Urinary bladder (tissue), 4 donors: Measurements from ENCODE around the gene NDST1. TPM values are rescaled to one million over a fixed set of nuclear protein-coding genes. Genes with fewer than 3 reads are reported as not detected.

Source experiments
- DNase-seq: peaks from one replicate; pipeline ENCODE4 v3.0.0-alpha.2; 2015; ENCODE audit errors: extremely low spot score
- H3K27ac ChIP-seq: one replicate; pipeline ENCODE4 v1.5.1; 2013; ENCODE audit warnings: low read depth, mild to moderate bottlenecking, moderate library complexity
- H3K36me3 ChIP-seq: one replicate; pipeline ENCODE4 v1.6.1; 2013; ENCODE audit warnings: mild to moderate bottlenecking, moderate library complexity; ENCODE audit not compliant: insufficient read depth
- H3K4me1 ChIP-seq: one replicate; pipeline ENCODE4 v1.6.1; 2013; ENCODE audit warnings: mild to moderate bottlenecking, moderate library complexity; ENCODE audit not compliant: insufficient read depth
- H3K4me3 ChIP-seq: one replicate; pipeline ENCODE4 v1.5.1; 2013; ENCODE audit warnings: low read depth, low read length
- WGBS: extraction: QIAGEN DNeasy Blood & Tissue Kit; methylation state at CpG from one replicate; pipeline ENCODE4 v1.1.7; 2013; 5-methylcytosine and 5-hydroxymethylcytosine counted together
- polyA plus RNA-seq: library from polyadenylated mRNA; stranded (reverse); fragments of 200-250 nt; gene quantifications from one replicate; pipeline ENCODE4 v1.2.3, GENCODE V29; 2013
- total RNA-seq: library from RNA; depleted of rRNA; stranded (reverse); fragments of >200 nt; gene quantifications from one replicate; pipeline ENCODE4 v1.2.3, GENCODE V29; 2014
- donor health status: healthy with polysubstance abuse.
- donor health status: healthy.

Gene NDST1
- total and polyA plus RNA-seq, 2 donors, result 27.1 to 37.5 TPM

DNA sequence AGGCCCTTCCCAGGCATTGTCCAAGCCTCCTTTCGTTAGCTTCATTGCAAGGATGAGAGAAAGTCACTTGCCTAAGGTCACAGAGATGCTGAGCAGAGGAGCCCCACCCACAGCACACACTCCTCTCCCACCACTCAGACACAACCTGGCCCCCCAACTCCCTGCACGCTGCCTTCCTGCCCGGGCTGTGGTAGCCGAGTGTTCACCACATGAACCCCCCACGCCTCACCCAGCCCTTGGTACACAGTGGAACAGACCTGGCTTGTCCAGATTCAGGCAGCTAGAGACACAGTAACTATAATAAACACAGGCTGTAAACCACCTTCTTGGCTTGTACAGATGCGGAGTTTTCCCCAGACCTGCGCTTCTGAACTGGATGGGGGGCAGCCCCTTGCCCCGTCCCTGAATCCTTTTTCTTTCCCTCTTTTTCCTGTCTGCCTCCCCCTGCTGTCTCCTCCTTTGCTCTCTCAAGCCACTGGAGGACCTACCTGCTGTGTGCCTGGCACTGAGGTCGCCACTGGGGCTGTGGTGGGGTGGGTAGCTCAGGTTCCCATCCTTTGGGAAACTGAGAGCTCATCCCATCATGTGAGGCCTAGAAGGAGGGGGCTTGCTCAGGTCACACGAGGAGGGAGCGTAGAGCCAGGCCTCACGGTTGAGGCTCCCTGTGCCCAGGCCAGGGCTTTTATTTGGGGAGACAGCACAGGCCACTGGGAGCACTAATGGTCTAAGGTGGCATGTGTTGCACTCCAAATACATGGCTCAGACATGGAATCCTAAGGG lies 76.8 kb downstream of the NDST1 start:
- no peaks in the 10 kb centered on the region for H3K36me3 ChIP-seq
- no peaks in the 10 kb centered on the region for H3K4me1 ChIP-seq
- DNase-seq, result no peak
- WGBS, result 88% methylated on average over 12 of the region's 12 CpGs
- no peak overlapping the region for H3K27ac ChIP-seq
- no peak overlapping the region for H3K4me3 ChIP-seq

DNA sequence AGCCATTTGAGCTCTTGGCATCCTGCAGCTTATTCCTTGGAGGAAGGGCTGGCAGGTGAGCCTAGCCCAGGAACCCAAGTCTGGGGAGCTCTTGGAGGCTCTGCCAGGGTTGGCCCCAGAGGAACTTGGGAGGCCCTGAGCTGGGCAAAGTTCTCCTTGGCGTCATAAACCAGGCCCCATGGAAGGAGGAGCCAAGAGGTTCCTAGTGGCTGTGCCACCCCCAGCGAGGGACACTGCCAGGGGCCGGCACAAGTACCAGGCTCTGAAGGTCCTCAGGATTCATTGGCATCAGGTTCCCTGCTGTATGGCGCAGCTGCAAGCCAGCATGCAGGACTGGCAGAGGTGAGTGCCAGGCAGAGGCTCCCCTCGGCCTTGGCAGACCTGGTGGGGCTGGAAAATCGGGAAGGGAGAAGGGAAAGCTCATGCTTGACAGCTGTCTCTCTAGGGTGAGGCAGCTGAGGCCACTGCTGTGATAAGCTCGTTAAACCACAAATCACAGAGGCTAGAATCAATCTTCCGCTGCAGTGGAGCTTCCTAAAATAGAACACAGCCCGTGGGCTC lies 77.9 kb downstream of the NDST1 start:
- H3K4me1 ChIP-seq, result no peaks in the 10 kb centered on the region
- DNase-seq, result no peak
- no peak overlapping the region for H3K27ac ChIP-seq
- 82% methylated on average over 9 of the region's 9 CpGs for WGBS
- no peak overlapping the region for H3K4me3 ChIP-seq
- H3K36me3 ChIP-seq, result no peaks in the 10 kb centered on the region

DNA sequence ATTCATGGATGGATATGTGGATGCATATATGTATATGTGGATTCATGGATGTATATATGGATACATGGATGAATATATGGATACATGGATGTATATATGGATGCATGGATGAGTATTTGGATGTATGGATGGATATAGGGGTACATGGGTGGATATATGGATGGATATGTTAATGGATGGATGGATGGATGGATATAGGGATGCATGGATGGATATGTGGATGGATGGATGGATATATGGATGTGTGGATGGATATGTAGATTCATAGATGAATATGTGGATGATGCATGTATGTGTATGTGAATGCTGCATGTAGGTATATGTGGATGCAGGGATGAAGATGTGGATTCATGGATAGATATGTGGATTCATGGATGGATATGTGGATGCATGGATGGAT lies 79.1 kb downstream of the NDST1 start:
- Histone ChIP-seq H3K4me3 (no peak overlapping the region), H3K36me3 (no peaks in the 10 kb centered on the region), H3K27ac (no peak overlapping the region), H3K4me1 (no peaks in the 10 kb centered on the region)
- DNase-seq, result no peak

DNA sequence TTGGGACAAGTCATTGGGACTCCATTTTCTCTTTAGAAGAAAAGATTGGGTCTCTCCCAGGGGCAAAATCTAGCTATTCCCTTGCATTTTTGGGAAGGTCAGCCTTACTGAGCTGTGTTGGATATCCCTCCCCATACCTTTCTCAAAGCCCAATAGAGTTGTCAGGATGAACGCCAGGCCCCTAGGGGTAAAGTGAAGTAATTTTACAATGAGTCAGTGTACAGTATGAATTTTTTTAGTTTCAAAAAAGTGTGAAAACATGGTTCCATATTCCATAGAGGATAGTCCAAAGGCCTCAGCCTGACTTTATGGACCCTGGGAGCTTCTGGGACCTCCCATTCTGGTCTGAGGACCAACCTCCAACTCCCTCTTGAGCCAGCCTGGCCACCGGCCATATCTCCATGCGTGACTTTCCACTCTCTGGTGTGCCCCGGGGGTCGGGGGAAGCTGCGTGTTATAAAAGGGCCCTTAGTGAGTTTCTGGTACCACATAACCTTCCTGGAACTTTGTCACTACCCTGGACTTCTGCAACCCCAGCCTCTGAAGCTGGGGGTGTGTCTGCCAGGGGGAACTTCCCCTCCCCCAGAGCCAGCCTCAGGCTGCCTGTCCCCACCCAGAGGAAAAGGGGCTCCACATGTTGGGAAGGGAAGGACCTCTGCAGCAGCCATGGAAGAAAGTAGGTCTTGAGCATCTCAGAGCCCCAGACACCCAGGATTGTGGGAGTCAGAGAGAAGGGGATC lies 80.1 kb downstream of the NDST1 start:
- WGBS, result 56% methylated on average over 6 of the region's 6 CpGs
- Histone ChIP-seq H3K4me3 (no peak overlapping the region), H3K4me1 (no peaks in the 10 kb centered on the region), H3K27ac (no peak overlapping the region), H3K36me3 (no peaks in the 10 kb centered on the region)
- no peak for DNase-seq

DNA sequence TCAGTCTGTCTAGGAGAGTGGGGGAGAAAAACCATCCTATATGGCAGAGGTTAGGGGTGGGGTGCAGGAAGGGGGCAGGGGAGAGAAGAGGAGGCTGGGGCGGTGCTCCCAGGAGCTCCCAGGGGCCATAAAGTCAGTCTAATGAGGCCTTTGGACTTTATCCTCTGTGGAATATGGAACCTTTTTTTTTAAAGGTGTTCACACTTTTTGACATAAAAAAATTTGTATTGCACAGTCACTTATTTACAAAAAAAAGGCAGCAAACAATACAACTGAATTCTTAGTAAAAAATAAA lies 80.6 kb downstream of the NDST1 start:
- WGBS, result 95% methylated on average over 1 of the region's 1 CpG
- H3K4me3 ChIP-seq, result no peak overlapping the region
- H3K27ac ChIP-seq, result no peak overlapping the region
- no peaks in the 10 kb centered on the region for H3K4me1 ChIP-seq
- H3K36me3 ChIP-seq, result no peaks in the 10 kb centered on the region
- DNase-seq, result no peak

DNA sequence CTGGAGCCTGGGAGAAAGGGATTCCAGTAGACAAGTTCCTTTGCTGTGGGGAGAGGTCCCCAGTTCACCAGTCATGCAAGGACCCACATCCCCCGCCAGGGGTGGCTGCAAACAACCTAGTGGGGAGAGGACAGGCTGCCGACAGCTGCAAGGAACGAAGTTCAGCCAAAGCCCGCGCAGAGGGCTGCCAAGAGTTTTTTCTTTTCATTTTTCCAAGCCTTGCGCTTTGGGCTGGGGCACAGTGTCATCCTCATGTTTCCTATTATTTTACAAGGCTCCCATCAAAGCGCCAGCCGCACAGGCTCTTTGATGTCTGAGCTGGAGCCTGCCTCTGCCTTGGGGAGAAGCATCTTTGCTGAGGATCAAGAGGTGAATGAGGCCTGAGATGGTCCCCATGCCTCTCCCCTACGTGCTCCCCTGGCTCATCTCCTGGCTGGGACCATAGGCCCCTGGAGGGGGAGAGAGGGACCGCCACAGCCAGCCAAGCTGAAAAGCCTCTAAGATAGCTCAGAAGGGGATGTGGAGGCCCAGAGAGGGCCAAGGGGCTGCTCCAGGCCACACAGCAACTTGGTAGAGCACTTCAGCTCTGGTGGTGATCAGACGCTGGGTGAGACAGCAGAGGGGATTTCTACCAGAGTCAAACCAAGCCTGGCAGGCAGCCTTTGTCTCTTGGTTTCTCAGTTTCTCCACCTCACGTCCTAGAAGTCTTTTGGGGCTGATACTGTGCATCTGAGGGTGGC lies 82.1 kb downstream of the NDST1 start:
- H3K36me3 ChIP-seq, result no peaks in the 10 kb centered on the region
- no peak overlapping the region for H3K4me3 ChIP-seq
- H3K4me1 ChIP-seq, result no peaks in the 10 kb centered on the region
- H3K27ac ChIP-seq, result peak overlapping the region; percentile 57
- peak; percentile 71 for DNase-seq
- 27% methylated on average over 12 of the region's 12 CpGs for WGBS

DNA sequence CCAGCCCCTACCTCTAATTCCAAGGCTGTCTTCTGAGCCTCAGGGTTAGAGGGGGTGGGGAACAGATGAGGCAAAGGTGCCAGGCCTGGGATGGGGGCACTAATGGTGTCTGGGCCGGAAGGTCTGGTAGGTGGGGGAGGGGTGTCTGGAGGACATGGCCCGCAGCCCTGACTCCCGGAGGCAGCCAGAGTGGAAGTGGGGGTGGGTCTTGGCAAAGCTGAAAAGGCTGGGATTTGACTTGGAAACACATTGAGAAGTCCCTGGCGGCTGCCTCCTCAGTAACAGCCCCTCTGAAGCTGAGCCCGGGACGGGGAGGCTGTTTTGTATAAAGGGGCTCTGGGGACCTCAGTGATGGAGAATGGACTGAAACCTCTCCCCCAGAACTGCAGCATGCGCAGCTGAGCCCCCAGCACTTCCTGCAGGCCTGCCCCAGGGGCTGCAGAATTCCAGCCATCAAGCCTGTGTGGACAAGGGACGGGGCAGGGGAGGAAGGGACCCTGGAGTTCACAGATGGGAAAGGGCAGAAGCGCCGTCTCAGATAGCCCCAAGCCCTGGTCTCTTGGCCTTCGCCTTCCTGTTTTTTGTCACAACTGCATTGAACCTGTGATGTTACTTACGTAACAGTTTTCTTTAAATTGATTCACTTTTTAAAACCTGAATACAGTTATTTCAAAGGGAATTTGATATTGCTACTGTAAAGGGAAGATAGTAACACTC lies 83.2 kb downstream of the NDST1 start:
- Histone ChIP-seq H3K36me3 (no peaks in the 10 kb centered on the region), H3K27ac (peak overlapping the region; percentile 55), H3K4me3 (no peak overlapping the region), H3K4me1 (no peaks in the 10 kb centered on the region)
- no peak for DNase-seq
- WGBS, result 37% methylated on average over 12 of the region's 12 CpGs

DNA sequence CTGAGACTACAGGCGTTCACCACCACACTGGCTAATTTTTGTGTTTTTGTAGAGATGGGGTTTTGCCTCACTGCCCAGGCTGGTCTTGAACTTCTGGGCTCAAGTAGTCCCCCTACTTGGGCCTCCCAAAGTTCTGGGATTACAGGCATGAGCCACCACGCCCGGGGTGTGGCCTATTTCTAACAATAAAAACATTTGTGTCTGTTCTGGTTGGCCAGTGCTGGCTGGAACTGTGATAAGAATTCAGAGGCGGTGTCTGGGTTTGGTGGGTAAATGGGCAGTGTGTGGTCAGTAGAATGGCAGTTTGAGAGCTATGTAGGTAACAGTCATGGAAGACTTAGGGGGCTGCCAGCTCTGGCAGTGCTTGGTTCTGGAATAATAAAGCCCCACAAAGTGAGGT lies 85.7 kb downstream of the NDST1 start:
- 76% methylated on average over 4 of the region's 4 CpGs for WGBS
- Histone ChIP-seq H3K36me3 (no peaks in the 10 kb centered on the region), H3K4me1 (no peaks in the 10 kb centered on the region), H3K4me3 (no peak overlapping the region), H3K27ac (no peak overlapping the region)
- DNase-seq, result no peak

DNA sequence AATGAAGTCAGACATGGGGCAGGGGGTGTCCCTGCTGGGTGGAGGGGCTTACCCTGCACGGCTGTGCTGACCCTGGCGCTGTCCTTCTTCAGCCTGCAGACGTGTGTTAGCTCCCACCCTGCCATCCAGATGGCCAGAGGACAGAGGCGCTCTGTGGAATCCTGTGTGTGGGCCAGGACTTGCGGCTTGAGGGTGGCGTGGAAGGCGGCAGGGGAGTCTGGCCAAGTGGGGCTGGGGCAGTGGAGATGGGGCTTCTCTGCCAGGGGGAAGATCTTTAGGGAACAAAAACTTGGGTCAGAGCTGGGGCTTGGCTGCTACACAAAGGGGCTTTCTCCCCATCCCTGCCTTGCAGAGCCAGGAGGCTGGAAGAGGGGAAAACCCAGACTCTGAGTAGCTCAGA lies 86.1 kb downstream of the NDST1 start:
- Histone ChIP-seq H3K27ac (no peak overlapping the region), H3K4me1 (no peaks in the 10 kb centered on the region), H3K36me3 (no peaks in the 10 kb centered on the region), H3K4me3 (no peak overlapping the region)
- DNase-seq, result no peak
- 83% methylated on average over 7 of the region's 7 CpGs for WGBS

DNA sequence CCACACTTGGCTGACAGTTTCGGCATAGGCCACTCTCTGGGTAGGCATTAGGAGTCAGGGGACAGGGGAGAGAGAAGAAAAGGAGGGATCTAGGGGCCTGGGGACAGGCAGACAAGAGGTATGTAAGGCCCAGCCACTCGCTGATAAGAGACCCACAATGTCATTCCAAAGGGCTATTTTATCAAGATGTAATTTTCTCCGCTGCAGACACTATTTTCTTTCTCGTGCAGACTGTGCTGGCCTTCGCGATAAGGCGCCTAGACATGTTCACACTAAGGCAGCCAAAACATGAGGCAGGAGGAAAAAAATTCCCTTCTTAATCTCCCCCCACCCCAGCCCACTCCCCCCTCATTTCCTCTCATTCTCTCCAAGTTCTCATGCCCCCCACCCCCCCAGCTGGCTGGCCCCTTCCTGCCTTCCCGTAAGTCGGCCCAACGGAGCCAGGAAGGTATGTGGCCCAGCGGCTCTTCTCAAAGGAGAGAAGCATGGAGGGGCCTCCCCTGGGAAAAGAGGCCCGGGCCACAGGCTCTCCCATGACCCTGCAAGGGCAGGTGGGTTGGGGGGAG lies 87.6 kb downstream of the NDST1 start:
- no peak for DNase-seq
- WGBS, result 52% methylated on average over 12 of the region's 12 CpGs
- no peak overlapping the region for H3K4me3 ChIP-seq
- H3K27ac ChIP-seq, result no peak overlapping the region
- no peaks in the 10 kb centered on the region for H3K36me3 ChIP-seq
- no peaks in the 10 kb centered on the region for H3K4me1 ChIP-seq

DNA sequence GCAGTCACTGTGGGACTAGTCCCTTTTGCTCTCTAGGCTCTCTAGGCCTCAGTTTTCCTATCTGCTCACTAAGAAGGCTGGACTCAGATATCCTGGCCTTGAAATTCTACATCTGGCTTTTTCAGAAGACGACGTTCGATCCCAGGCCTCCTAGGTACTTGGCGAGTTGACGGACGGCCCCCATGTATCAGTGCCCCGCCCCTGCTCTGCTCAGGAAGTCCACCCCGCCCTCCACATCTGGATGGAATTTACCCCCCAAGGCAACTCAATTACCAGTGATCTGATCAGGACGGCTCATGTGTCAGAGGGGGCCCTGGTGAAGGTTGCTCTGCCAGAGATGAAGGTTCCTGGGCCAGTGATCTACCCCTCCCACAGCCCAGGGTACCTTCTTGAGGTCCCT lies 88.4 kb downstream of the NDST1 start:
- Histone ChIP-seq H3K27ac (no peak overlapping the region), H3K4me1 (no peaks in the 10 kb centered on the region)
- DNase-seq, result no peak

DNA sequence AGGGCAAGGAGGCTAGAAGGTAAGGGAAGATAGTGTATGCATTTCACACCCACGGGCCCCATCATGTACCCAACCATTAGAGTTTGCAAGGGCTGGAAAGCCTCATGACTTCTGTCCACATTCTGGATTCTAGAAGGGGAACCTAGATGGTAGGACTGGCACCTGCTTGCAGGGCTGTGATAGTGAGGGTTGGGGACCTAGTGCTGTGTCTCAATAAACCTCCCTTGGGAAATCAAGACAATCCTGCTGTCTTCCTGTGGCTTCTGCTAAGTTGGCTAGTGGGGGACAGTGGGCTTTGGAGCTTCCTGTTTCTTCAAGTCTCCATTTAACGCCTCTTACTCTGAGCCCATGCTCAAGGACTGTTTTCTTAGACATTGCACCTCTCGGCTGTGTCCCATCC lies 88.9 kb downstream of the NDST1 start:
- Histone ChIP-seq H3K4me3 (no peak overlapping the region), H3K36me3 (no peaks in the 10 kb centered on the region), H3K27ac (no peak overlapping the region), H3K4me1 (no peaks in the 10 kb centered on the region)
- no peak for DNase-seq
- 92% methylated on average over 3 of the region's 3 CpGs for WGBS

More for the DNA sequence above, 88.4 kb downstream of the NDST1 start:
- no peaks in the 10 kb centered on the region for H3K36me3 ChIP-seq
- no peak overlapping the region for H3K4me3 ChIP-seq
- 76% methylated on average over 9 of the region's 9 CpGs for WGBS

DNA sequence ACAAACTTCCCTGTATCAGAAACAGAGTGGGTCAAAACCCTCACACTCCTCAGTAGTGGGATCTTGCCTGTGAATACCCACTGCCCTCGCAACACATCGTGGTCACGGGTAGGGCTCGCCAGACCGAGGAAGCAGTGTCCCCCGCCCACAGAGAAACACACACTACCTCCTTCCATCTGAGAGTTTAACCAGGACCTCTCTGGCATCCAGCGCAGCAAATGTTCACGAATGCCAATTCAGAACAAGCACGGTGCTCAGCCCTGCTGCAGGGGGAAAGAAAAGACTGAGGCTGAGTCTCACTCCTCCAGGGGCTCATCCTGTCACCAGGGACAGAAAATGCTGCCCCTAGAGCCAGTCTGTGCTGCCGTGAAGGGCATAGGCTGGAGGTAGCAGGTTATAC lies 90.1 kb downstream of the NDST1 start:
- no peaks in the 10 kb centered on the region for H3K4me1 ChIP-seq
- H3K36me3 ChIP-seq, result no peaks in the 10 kb centered on the region

More for the DNA sequence above, 90.1 kb downstream of the NDST1 start:
- no peak for DNase-seq
- Histone ChIP-seq H3K4me3 (no peak overlapping the region), H3K27ac (no peak overlapping the region)
- 62% methylated on average over 10 of the region's 10 CpGs for WGBS
